Hematopoietic multipotent progenitor cell treated with erythropoietin and hydrocortisone succinate and interleukin-3 and kit ligand, for 17 days (in vitro differentiated cells): ENCODE measurements around the gene PHF1.
A peak's percentile ranks its signal among the peaks of the same experiment; 100 is the strongest.
"Not testable (repeated sequence)": the region's sequence is repeated elsewhere in the genome, so short reads cannot be mapped to it uniquely, and the experiment has no call there.

ENCODE experiments used
- DNase-seq: peaks from one replicate; pipeline ENCODE4 v3.0.0-alpha.2; 2015; ENCODE audit warnings: low spot score

PHF1 gene

DNA sequence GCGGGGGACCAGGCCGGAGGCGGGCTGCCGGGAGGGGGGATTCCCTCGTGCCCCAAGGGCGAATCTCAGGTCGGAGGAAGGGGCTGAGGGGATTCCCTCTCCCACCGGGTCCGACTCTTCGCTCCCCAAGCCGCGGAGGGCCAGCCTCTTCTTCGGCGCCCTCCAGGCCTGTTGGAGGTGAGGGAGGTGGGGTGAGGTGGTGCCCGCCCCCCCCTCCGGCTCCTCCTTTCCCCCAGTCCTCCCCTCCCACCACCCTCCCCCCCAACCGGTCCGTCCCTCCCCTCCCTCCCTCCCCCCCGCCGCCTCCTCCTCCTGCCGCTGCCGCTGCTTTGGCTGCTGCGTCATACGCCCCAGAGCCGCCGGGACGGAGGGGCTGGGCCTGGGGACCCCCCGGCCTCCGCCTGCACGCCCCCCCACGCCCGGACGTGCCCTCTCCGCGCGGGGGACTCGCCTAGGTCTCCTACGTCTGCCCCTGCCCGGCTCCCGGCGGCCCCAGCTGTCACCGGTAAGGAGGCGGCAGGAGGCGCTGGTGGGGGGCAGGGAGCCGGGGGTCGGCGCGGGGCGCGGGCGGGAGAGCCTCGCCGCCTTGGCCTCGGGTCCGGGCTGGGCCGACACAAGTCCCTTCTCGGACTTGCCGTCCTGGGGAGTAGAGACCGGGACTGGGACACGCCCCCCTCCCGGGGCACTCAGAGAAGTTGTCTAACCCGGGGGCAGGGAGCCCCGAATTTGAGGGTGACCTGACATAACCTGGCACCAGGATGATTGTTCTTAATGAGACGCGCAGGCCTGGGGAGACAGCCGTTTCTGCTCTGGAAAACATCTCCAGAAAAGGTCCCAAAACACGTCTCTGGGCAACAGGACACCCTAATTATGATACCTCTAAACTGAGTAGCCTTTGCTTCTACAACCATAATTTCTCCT is at the start of gene PHF1:
Gene PHF1 (plus strand): TSS at position 304 of the 921 bp plus-strand sequence. CDS start 1,250 bp downstream, outside the sequence.
- DNase-seq = peak; percentile 76

DNA sequence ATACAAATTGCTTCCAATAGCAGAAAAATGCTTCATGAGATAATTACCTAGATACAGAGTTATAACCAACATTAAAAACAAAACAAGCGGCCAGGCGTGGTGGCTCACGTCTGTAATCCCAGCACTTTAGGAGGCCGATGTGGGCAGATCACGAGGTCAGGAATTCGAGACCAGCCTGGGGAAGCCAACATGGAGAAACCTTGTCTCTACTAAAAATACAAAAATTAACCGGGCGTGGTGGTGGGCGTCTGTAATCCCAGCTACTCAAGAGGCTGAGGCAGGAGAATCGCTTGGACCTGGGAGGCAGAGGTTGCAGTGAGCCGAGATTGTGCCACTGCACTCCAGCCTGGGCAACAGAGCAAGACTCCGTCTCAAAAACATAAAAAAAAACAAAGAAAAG is 47.3 kb upstream of the PHF1 start:
- not testable (repeated sequence) for DNase-seq

GRCh38 chr6:33364475-33365205 is 46.2 kb upstream of the PHF1 start:
- DNase-seq = not testable (repeated sequence)

- DNase-seq = not testable (repeated sequence)
Observed at GRCh38 chr6:33365206-33365971, 45.4 kb upstream of the PHF1 start.

- no peak for DNase-seq
Observed at GRCh38 chr6:33367009-33367714, 43.7 kb upstream of the PHF1 start.

DNA sequence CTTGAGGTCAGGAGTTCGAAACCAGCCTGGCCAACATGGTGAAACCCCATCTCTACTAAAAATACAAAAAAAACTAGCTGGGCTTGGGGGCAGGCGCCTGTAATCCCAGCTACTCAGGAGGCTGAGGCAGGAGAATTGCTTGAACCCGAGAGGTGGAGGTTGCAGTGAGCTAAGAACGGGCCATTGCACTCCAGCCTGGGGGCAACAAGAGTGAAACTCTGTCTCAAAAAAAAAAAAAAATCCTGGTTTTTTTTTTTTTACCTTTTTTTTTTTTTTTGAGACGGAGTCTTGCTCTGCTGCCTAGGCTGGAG is 43.1 kb upstream of the PHF1 start:
- DNase-seq = not testable (repeated sequence)

DNA sequence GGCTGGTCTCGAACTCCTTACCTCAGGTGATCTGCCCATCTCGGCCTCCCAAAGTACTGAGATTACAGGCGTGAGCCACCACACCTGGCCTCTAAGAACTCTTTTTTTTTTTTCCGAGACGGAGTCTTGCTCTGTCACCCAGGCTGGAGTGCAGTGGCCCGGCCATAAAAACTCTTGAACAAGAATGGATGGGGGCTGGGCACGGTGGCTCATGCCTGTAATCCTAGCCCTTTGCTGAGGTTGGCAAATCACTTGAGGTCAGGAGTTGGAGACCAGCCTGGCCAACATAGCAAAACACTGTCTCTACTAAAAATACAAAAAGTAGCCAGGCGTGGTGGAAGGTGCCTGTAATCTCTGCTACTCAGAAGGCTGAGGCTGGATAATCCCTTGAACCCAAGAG is 38.9 kb upstream of the PHF1 start:
- not testable (repeated sequence) for DNase-seq

- no peak for DNase-seq
Observed at GRCh38 chr6:33372526-33373123, 38.2 kb upstream of the PHF1 start.

- DNase-seq = no peak
Observed at GRCh38 chr6:33373960-33374910, 36.6 kb upstream of the PHF1 start.

DNA sequence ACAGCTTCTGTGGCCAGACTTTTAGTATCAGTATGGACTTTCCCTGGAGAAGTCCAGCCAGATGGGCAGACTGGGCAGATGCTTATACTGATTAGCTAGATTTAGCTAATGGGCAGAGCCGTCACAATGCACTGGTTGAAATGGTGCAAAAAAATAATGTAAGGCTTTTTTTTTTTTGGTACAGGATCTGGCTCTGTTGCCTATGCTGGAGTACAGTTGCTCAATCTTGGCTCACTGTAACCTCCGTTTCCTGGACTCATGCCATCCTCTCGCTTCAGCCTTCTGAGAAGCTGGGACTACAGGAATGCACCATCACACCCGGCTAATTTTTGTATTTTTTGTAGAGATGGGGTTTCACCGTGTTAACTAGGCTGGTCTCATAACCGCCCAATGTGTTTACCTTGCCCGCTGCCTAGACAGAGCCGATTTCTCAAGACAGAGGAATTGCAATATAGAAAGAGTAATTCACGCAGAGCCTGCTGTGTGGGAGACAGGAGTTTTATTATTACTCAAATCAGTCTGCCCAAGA is 35.6 kb upstream of the PHF1 start:
- no peak for DNase-seq

GRCh38 chr6:33377171-33377570 is 33.6 kb upstream of the PHF1 start:
- DNase-seq = no peak

- DNase-seq = not testable (repeated sequence)
Observed at GRCh38 chr6:33379184-33379583, 31.6 kb upstream of the PHF1 start.

DNA sequence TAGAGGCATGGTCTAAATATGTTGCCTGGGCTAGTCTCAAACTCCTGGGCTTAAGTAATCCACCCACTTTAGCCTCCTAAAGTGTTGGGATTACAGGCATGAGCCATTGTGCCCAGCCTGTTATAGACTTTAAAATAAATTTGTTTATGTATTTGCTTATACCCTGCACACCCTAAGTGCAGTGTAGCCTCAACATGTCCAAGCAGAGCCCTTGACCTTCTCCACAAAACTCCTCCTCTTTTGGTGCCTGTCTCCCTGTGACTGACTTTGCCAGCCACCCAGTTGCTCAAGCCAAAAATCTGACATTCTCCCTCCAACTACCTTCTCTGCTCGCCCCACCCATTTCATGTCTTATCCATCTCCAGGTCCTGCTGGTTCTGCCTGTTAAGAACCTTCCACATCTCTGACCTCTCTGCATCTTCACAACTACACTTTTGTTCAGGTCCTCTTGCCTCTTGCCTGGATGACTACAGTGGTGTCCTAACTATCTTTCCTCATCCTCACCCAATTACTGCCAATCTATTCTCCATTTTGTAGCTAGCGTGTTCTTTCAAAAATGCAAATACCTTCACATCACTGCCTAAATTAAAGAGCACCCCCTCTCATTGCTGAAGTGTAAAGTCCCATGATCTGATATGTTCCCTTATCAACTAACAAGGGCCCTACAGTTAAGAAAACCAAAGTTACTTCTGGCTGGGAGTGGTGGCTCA is 30.4 kb upstream of the PHF1 start:
- DNase-seq = no peak

GRCh38 chr6:33383427-33384185 is 27.2 kb upstream of the PHF1 start:
- no peak for DNase-seq

DNA sequence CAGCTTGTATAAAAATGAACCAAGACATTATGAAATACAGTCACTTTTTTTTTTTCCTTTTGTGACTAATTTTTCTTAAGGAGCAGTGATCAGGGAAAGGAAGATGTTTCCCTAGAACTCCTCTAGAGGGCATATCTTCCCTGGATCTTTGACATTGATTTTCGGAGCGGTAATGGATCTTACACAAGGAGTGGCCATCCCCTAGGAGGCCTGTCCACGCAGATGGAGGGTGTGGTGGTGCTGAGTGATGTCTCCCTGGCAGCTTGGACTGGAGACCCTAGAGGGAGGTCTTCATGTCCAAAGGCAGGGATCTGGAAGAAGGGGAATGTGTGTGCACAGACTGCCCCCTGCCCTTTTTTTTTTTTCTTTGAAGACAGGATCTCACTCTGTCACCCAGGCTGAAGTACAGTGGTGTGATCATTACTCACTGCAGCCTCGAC is 26.2 kb upstream of the PHF1 start:
- DNase-seq = no peak

DNA sequence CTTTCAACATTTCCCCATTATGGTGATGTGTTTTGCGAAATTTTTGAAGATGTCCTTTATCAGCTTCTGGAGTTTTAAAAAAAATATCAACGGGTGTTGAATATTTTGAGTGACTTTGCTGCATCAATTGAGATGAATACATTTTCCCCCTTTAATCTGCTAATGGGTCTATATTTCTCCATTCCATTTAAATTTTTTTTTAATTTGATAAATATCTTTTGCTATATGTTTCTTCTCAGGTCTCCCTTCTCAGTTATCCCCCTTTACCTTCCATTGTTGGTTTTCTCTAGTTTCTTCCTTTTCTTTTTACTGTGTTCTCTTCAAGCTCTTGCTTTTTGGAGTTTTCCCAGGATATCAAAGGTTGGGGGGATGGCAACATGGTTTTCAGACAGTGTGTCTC is 20.6 kb upstream of the PHF1 start:
- DNase-seq = no peak

DNA sequence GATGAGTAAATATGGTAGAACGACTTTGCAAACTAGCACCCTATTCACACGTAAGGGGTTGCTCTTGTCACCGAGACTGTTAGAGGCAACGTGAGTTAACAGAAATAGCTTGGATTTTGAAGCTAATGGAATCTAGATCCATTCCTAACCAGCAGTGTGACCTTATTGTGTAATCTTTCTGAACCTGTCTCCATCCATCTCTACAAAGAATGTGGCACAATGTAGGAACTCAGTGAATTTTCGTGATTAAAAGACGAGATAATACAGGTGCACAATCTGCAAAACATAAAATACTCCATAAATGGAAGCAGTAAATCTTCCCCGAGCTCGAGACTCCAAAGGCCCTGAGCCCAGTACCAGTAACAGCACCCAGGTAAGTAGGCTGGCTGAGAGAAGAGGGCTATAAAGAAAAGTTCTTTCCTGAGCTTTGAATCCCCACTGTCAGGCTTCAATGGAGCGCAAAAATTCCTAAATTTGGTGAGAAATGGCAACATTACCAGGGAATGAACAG is 20.0 kb upstream of the PHF1 start:
- DNase-seq = no peak

DNA sequence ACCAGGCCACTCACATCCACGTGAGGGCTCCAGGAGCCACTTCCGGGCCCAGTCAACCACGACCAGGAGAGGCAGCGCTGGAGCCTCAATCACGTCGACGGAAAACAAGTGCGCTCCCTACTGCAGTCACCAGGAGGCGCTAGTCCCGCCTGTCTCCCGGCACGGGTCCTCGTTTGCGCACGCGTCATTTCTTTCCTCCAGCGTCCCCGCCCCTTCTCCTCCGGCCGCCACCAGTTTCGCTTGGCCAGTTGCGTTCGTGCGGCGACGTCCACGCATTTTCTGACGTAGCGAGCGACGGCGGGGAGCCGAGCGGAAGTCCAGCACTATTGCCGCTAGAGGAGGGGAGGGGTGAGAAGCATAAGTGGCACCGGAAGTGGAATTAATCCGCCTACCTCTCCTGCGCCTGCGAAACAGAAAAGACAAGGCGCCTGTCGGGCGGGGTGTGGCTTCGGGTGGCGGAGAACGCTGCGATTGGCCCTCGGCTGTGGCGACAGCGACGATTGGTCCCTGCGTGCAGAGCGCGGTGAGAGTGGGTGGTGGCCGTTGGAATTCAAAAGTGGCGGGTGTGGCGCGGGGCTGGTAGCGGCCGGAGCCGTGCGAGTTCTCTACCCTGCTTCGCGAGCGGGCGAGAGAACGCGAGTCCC is 19.4 kb upstream of the PHF1 start, which contains the start of gene KIFC1:
Gene KIFC1 (plus strand): TSS at position 546 of the 644 bp plus-strand sequence. CDS start 163 bp downstream, outside the sequence.
- peak; percentile 99 for DNase-seq
